Mucosa of rectum (tissue), 2 donors: ENCODE measurements around the gene EXOC6.
"Not testable (repeated sequence)": the region's sequence is repeated elsewhere in the genome, so short reads cannot be mapped to it uniquely, and the experiment has no call there.

Experiments
- H3K27ac ChIP-seq, 2 donors: one replicate each; pipeline ENCODE4 v1.7.0; 2013; ENCODE audit warnings: inconsistent platforms in 2 of 2, low read depth in 2 of 2, low read length in 2 of 2
- H3K27me3 ChIP-seq, 2 donors: one replicate each; pipeline ENCODE4 v1.7.0; 2013; ENCODE audit warnings: low read length in 2 of 2; ENCODE audit not compliant: control insufficient read depth in 2 of 2, insufficient read depth in 2 of 2
- H3K36me3 ChIP-seq, 2 donors: one replicate each; pipeline ENCODE4 v1.7.0; 2013; ENCODE audit warnings: low read length in 2 of 2; ENCODE audit not compliant: control insufficient read depth in 2 of 2, insufficient read depth in 2 of 2
- H3K4me1 ChIP-seq, 2 donors: one replicate each; pipeline ENCODE4 v1.7.0; 2013; ENCODE audit warnings: low read length in 2 of 2, mild to moderate bottlenecking in 1 of 2; ENCODE audit not compliant: control insufficient read depth in 2 of 2, insufficient read depth in 2 of 2
- H3K4me3 ChIP-seq, 2 donors: one replicate each; pipeline ENCODE4 v1.7.0; 2013; ENCODE audit warnings: low read length in 2 of 2
- H3K9ac ChIP-seq, 2 donors: one replicate each; pipeline ENCODE4 v1.7.0; 2013; ENCODE audit warnings: low read length in 2 of 2, low read depth in 1 of 2, mild to moderate bottlenecking in 1 of 2
- H3K9me3 ChIP-seq, 2 donors: one replicate each; pipeline ENCODE4 v1.7.0; 2013; ENCODE audit warnings: low read length in 2 of 2; ENCODE audit not compliant: control insufficient read depth in 2 of 2
- donor health status: healthy.
- donor health status: Normal muscosa, but diverticular disease.

EXOC6 gene

GRCh38 chr10:93098816-93099215 is 250.5 kb downstream of the EXOC6 start:
- Histone ChIP-seq H3K4me1 (no peaks in the 10 kb centered on the region), H3K36me3 (no peaks in the 10 kb centered on the region), H3K4me3 (no peak overlapping the region), H3K9ac (no peak overlapping the region), H3K9me3 (no peaks in the 10 kb centered on the region), H3K27ac (no peak overlapping the region), H3K27me3 (no peaks in the 10 kb centered on the region)

GRCh38 chr10:93099670-93100069 is 251.3 kb downstream of the EXOC6 start:
- Histone ChIP-seq H3K4me3 (no peak overlapping the region), H3K27ac (no peak overlapping the region), H3K9me3 (peaks cover 0 to 2% of the 10 kb centered on the region in 2 donors)

GRCh38 chr10:93101148-93101547 is 252.8 kb downstream of the EXOC6 start:
- H3K4me1 ChIP-seq, H3K27me3 ChIP-seq, H3K9me3 ChIP-seq, H3K27ac ChIP-seq, H3K9ac ChIP-seq, H3K36me3 ChIP-seq, H3K4me3 ChIP-seq: not testable (repeated sequence)

More at GRCh38 chr10:93099670-93100069, 251.3 kb downstream of the EXOC6 start:
- Histone ChIP-seq H3K9ac (no peak overlapping the region), H3K36me3 (no peaks in the 10 kb centered on the region), H3K4me1 (no peaks in the 10 kb centered on the region), H3K27me3 (no peaks in the 10 kb centered on the region)

- H3K4me1 ChIP-seq: no peaks in the 10 kb centered on the region
- peaks cover 0 to 2% of the 10 kb centered on the region in 2 donors for H3K9me3 ChIP-seq
- no peaks in the 10 kb centered on the region for H3K27me3 ChIP-seq
- no peak overlapping the region for H3K4me3 ChIP-seq
- no peaks in the 10 kb centered on the region for H3K36me3 ChIP-seq
- H3K9ac ChIP-seq: no peak overlapping the region
- H3K27ac ChIP-seq: no peak overlapping the region
These were observed 255.6 kb downstream of the EXOC6 start for GRCh38 chr10:93103953-93104352.

- Histone ChIP-seq H3K4me1 (no peaks in the 10 kb centered on the region), H3K27me3 (no peaks in the 10 kb centered on the region), H3K27ac (no peak overlapping the region), H3K9me3 (peaks cover 0 to 2% of the 10 kb centered on the region in 2 donors), H3K4me3 (no peak overlapping the region), H3K9ac (no peak overlapping the region), H3K36me3 (no peaks in the 10 kb centered on the region)
These were observed 258.3 kb downstream of the EXOC6 start for GRCh38 chr10:93106631-93107072.
